ENCODE data around the gene MYO9A. TPM values are rescaled to one million over a fixed set of nuclear protein-coding genes. Genes with fewer than 3 reads are reported as not detected.

The MYO9A gene
- total RNA-seq, 2 experiments from 2014 or later = 15.4 to 19.1 TPM

GRCh38 chr15:72153269-72154000 lies 35.5 kb upstream of the MYO9A start:
- Mint-ChIP-seq H3K4me3 (no peak overlapping the region), H3K27me3 (peaks cover 7% of the 10 kb centered on the region), H3K4me1 (peaks cover 1% of the 10 kb centered on the region), H3K9me3 (no peaks in the 10 kb centered on the region), H3K36me3 (no peaks in the 10 kb centered on the region), H3K27ac (no peak overlapping the region)
- no peak for DNase-seq

- Mint-ChIP-seq H3K9me3 (no peaks in the 10 kb centered on the region), H3K36me3 (no peaks in the 10 kb centered on the region), H3K27me3 (no peaks in the 10 kb centered on the region), H3K4me3 (no peak overlapping the region), H3K4me1 (no peaks in the 10 kb centered on the region), H3K27ac (no peak overlapping the region)
- no peak for DNase-seq
Observed at GRCh38 chr15:72147418-72147817, 29.5 kb upstream of the MYO9A start.

GRCh38 chr15:72146934-72147333 lies 29.0 kb upstream of the MYO9A start:
- H3K9me3 Mint-ChIP-seq = no peaks in the 10 kb centered on the region
- H3K4me3 Mint-ChIP-seq = no peak overlapping the region
- no peaks in the 10 kb centered on the region for H3K27me3 Mint-ChIP-seq
- no peaks in the 10 kb centered on the region for H3K4me1 Mint-ChIP-seq
- DNase-seq = no peak
- no peak overlapping the region for H3K27ac Mint-ChIP-seq
- H3K36me3 Mint-ChIP-seq = no peaks in the 10 kb centered on the region

DNA sequence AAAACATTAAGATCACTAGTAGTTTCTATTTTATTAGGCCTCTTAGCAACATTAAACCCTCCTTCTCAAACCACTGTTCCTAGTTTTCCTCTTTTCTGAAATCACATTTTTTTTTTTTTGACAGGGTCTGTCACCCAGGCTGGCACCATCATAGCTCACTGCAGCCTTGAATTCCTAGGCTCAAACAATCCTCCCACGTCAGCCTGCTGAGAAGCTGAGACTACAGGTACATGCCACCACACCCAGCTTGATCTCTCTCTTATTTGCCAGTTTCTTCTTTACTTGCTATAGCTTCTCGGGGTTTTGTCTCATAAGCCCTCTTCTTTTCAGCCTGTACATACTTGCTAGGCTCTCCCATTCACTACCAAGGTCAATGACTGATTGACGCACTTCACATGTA lies 28.3 kb upstream of the MYO9A start:
- Mint-ChIP-seq H3K27me3 (no peaks in the 10 kb centered on the region), H3K4me3 (no peak overlapping the region), H3K27ac (no peak overlapping the region), H3K9me3 (no peaks in the 10 kb centered on the region), H3K4me1 (peaks cover 6% of the 10 kb centered on the region), H3K36me3 (no peaks in the 10 kb centered on the region)
- no peak for DNase-seq

DNA sequence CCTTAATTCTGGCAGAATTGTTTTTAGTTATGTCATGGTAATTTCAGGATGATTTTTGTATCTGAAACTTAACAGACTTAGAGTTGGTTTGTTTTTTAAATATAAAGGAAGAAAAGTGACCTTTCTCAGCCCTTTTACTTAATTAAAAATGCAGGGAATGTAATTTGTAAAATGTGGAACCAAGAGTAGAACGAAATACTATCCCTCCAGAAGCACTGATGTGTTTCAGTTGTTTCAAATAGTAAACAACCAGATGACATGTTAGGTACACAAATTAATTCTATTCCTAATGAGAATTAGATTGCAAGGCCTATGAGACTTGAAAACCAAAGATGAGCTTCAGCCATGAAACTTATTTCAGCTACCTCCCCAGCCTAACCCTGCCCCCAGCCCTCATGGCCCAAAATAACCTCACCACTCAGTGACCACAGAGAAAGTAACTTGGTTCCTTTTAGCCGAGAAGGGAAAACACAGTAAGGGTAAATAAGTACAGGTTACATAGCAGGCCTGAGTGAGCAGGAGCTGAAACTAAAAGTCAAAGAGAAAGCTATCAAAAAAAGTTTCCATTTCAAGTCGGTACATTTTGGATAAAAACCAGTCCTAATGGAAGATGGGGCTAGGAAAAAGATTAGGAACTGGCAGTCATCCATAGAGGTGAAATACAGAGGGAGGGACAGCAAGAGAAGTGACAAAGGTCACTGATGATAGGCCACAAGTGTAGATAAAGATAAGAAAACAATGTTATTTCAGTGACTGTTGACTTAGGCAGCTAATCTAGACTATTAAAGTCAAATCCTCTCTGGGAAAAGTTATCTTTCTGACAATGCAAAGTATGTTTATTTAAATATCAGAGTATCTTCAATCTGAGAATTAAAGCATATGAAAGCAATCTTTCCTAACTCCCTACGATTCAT lies 23.5 kb upstream of the MYO9A start:
- no peak overlapping the region for H3K27ac Mint-ChIP-seq
- H3K4me3 Mint-ChIP-seq = no peak overlapping the region
- H3K4me1 Mint-ChIP-seq = peaks cover 10% of the 10 kb centered on the region

GRCh38 chr15:72140088-72140487 lies 22.1 kb upstream of the MYO9A start:
- no peaks in the 10 kb centered on the region for H3K36me3 Mint-ChIP-seq
- H3K9me3 Mint-ChIP-seq = no peaks in the 10 kb centered on the region
- no peaks in the 10 kb centered on the region for H3K27me3 Mint-ChIP-seq
- peaks cover 10% of the 10 kb centered on the region for H3K4me1 Mint-ChIP-seq
- H3K4me3 Mint-ChIP-seq = no peak overlapping the region
- H3K27ac Mint-ChIP-seq = no peak overlapping the region
- DNase-seq = no peak

More for the DNA sequence above, 23.5 kb upstream of the MYO9A start:
- no peaks in the 10 kb centered on the region for H3K36me3 Mint-ChIP-seq
- no peaks in the 10 kb centered on the region for H3K27me3 Mint-ChIP-seq
- no peaks in the 10 kb centered on the region for H3K9me3 Mint-ChIP-seq
- DNase-seq = no peak

GRCh38 chr15:72139667-72140066 lies 21.7 kb upstream of the MYO9A start:
- H3K36me3 Mint-ChIP-seq = no peaks in the 10 kb centered on the region
- H3K4me3 Mint-ChIP-seq = no peak overlapping the region
- H3K4me1 Mint-ChIP-seq = peaks cover 10% of the 10 kb centered on the region
- no peaks in the 10 kb centered on the region for H3K27me3 Mint-ChIP-seq
- no peak for DNase-seq
- no peaks in the 10 kb centered on the region for H3K9me3 Mint-ChIP-seq
- no peak overlapping the region for H3K27ac Mint-ChIP-seq

DNA sequence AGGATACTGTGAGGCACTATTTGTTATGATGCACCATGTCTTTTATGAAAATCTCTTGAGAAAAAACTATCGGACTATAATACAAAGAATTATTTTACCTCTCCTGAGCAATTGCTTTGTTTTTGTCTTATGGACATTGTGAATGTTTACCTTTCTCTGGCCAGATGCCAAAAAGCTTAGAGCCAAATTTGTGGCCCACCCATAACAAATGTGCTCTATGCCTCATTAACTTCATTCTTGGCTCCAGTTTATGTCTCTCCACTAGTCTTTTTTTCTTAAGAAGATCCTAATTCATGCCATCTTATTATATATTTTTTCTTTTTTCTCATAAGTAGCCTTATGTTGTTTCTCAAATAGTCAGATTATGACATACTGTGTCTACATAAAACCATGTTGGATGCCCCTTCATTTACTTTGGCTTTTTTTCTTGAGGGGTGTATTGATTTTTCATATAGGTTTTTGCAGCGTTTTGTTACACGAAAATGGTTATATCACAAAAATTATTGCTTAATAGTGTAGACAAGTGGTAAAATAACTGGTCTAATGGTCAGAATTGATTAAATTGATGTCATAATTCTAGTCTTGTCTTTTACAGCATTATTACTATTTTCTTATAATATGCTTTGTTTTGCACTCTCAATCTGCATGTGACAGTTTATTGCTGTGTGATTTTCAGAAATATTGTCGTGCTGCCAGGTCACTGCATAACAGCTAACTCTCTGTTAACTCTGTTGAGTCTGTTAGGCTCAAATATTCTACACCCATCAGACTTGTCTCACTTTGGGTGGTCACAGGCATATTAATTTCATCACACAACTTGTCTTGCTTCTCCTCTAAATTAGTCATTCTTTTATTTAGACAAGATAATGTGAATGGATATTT lies 18.5 kb upstream of the MYO9A start:
- Mint-ChIP-seq H3K36me3 (no peaks in the 10 kb centered on the region), H3K9me3 (no peaks in the 10 kb centered on the region), H3K27ac (no peak overlapping the region), H3K4me3 (no peak overlapping the region), H3K4me1 (peaks cover 6% of the 10 kb centered on the region), H3K27me3 (peaks cover 3% of the 10 kb centered on the region)
- no peak for DNase-seq

GRCh38 chr15:72135719-72136118 lies 17.8 kb upstream of the MYO9A start:
- H3K36me3 Mint-ChIP-seq = no peaks in the 10 kb centered on the region
- no peaks in the 10 kb centered on the region for H3K9me3 Mint-ChIP-seq
- no peaks in the 10 kb centered on the region for H3K4me1 Mint-ChIP-seq
- DNase-seq = no peak
- peaks cover 3% of the 10 kb centered on the region for H3K27me3 Mint-ChIP-seq
- H3K27ac Mint-ChIP-seq = no peak overlapping the region
- no peak overlapping the region for H3K4me3 Mint-ChIP-seq

DNA sequence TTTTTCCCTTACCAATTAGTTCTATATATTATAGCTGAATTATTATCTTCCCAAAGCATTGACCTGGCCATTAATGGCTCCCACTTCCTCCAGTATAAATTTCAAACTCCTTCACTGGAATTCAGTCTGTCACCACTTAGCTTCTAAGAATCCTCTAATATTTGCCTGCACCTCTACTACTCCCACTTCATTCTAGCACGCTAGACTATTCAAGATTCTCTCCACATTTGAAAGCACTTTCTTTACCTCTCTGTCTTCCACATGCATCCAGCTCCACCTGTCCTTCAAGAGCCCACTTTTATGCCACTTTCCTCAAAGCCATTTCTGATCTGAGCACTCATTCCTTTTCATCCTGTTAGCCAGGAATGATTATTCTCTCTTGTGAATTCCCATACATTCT lies 15.3 kb upstream of the MYO9A start:
- H3K27me3 Mint-ChIP-seq = peaks cover 3% of the 10 kb centered on the region
- H3K4me3 Mint-ChIP-seq = no peak overlapping the region
- H3K9me3 Mint-ChIP-seq = no peaks in the 10 kb centered on the region
- no peaks in the 10 kb centered on the region for H3K4me1 Mint-ChIP-seq
- no peak for DNase-seq
- H3K36me3 Mint-ChIP-seq = no peaks in the 10 kb centered on the region
- H3K27ac Mint-ChIP-seq = no peak overlapping the region

GRCh38 chr15:72131922-72132321 lies 14.0 kb upstream of the MYO9A start:
- no peak for DNase-seq
- no peaks in the 10 kb centered on the region for H3K36me3 Mint-ChIP-seq
- no peak overlapping the region for H3K27ac Mint-ChIP-seq
- no peaks in the 10 kb centered on the region for H3K4me1 Mint-ChIP-seq
- peaks cover 3% of the 10 kb centered on the region for H3K27me3 Mint-ChIP-seq
- no peaks in the 10 kb centered on the region for H3K9me3 Mint-ChIP-seq
- no peak overlapping the region for H3K4me3 Mint-ChIP-seq

GRCh38 chr15:72130272-72130671 lies 12.3 kb upstream of the MYO9A start:
- Mint-ChIP-seq H3K9me3 (no peaks in the 10 kb centered on the region), H3K27ac (no peak overlapping the region), H3K4me1 (no peaks in the 10 kb centered on the region), H3K36me3 (no peaks in the 10 kb centered on the region), H3K4me3 (no peak overlapping the region), H3K27me3 (peaks cover 3% of the 10 kb centered on the region)
- no peak for DNase-seq

DNA sequence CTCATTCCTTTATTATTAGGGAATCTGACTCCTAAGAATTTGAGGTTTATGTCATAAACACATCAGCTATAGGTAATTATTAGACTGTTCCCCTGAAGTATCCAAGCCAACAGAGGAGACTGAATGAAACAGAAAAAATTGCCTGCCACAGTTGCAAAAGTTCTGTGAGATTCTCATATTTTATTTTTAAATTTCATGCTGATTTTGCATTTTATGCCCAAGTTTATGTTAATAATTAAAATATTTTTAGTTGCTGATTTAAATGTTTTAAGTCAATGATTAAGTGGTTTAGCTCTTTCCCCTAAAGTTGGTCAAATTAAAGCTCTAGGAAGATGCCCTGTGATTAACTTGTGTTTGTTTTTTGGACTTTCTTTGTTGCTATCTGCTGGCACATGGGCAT lies 10.4 kb upstream of the MYO9A start:
- Mint-ChIP-seq H3K36me3 (no peaks in the 10 kb centered on the region), H3K27ac (no peak overlapping the region), H3K4me3 (no peak overlapping the region), H3K27me3 (peaks cover 3% of the 10 kb centered on the region), H3K4me1 (no peaks in the 10 kb centered on the region), H3K9me3 (no peaks in the 10 kb centered on the region)
- no peak for DNase-seq

DNA sequence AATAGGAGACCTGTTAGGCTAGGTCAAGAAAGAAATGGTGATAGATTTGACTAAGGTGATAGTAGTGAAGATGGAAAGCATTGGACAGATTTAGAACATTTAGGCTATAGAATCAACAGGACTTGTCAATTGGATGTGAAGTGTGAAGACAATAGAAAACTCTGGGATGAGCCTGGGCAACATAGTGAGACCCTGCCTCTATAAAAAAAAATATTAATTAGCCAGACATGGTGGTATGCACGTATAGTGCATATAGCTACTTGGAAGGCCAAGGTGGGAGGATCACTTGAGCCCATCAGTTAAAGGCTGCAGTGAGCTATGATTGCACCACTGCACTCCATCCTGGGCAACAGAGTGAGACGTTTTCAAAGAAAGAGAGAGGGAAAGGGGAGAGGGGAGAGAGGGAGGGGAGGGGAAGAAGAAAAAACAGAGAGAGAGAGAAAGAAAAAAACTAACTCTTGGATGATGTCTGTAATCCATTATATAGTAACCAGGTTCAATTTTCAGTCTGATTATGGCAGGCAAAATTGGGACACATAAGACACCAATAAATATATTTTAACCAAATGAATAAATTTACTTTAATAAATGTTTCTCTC lies 9.9 kb upstream of the MYO9A start:
- H3K27ac Mint-ChIP-seq = no peak overlapping the region
- no peaks in the 10 kb centered on the region for H3K4me1 Mint-ChIP-seq
- H3K4me3 Mint-ChIP-seq = no peak overlapping the region
- DNase-seq = no peak
- no peaks in the 10 kb centered on the region for H3K9me3 Mint-ChIP-seq
- H3K27me3 Mint-ChIP-seq = peaks cover 3% of the 10 kb centered on the region
- no peaks in the 10 kb centered on the region for H3K36me3 Mint-ChIP-seq

GRCh38 chr15:72124218-72124617 lies 6.3 kb upstream of the MYO9A start:
- Mint-ChIP-seq H3K4me1 (peaks cover 2% of the 10 kb centered on the region), H3K27me3 (no peaks in the 10 kb centered on the region), H3K27ac (no peak overlapping the region), H3K4me3 (no peak overlapping the region), H3K36me3 (no peaks in the 10 kb centered on the region), H3K9me3 (no peaks in the 10 kb centered on the region)
- DNase-seq = no peak
